NCI-H1436 treated with DMSO at 0.1 percent for 48 hours (cell line): ENCODE results near the gene ANKRD40.
"Not testable (repeated sequence)": the region's sequence is repeated elsewhere in the genome, so short reads cannot be mapped to it uniquely, and the experiment has no call there.

Experiments
- DNase-seq: peaks from one replicate; lab custom pipeline; 2025; lab: John Stamatoyannopoulos, UW

ANKRD40 gene

DNA sequence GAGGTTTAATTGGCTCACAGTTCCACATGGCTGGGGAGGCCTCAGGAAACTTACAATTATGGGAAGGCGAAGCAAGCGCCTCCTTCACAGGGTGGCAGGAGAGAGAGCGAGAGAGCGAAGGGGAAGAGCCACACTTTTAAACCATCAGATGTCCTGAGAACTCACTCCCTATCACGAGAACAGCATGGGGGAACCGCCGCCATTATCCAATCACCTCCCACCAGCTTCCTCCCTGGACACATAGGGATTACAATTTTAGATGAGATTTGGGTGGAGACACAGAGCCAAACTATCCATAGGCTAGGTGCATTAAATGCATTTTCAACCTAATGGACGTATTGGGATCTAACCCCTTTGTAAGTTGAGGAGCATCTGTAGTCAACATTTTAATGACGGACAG lies 4.9 kb upstream of the ANKRD40 start:
- no peak for DNase-seq

DNA sequence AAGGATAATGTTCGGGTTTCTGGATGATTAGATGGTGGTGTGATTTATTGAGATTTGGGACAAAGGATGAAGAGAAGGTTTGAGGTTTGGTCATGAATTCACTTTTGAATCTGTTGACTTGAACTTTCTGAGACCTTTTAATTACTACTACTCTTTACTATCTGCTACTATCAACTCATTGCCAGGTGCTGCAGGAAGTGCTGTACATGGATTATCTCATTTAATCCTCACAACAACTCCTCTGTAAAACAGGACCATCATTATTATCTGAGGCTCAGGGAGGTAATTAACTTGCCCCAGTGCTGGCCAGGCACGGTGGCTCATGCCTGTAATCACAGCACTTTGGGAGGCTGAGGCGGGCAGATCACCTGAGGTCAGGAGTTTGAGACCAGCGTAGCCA lies 2.9 kb upstream of the ANKRD40 start:
- no peak for DNase-seq

DNA sequence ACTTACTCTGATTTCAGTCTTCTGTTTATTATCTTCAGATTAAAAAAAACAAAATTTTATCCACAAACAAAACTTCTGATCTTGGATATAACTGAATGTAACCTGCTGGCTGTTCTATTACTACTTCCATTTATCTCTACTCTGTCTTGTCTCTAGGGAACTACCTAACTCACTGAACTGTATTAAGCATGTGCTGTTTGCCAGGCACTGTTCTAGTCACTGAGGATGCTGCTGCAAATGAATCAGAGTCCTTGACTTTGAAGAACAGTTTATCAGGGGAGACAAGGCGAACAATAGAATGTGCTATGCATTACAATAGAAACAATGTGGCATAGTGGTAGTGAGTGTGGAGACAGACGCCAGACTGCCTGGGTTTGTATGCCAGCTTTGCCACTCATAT lies 2.3 kb upstream of the ANKRD40 start:
- no peak for DNase-seq

DNA sequence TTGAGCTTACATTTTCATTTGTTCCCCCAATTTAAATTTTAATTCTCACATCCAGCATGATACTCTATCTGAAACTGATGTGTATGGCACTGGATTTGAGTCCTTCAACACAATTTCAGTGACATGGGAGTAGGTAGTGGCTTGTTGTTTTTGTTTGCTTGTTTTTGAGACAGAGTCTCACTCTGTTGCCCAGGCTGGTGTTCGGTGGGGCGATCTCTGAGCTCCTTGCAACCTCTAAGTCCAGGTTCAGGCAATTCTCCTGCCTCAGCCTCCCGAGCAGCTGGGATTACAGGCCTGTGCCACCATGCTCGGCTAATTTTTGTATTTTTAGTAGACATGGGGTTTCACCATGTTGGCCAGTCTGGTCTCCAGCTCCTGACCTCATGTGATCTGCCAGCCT lies 1.3 kb upstream of the ANKRD40 start:
- not testable (repeated sequence) for DNase-seq

DNA sequence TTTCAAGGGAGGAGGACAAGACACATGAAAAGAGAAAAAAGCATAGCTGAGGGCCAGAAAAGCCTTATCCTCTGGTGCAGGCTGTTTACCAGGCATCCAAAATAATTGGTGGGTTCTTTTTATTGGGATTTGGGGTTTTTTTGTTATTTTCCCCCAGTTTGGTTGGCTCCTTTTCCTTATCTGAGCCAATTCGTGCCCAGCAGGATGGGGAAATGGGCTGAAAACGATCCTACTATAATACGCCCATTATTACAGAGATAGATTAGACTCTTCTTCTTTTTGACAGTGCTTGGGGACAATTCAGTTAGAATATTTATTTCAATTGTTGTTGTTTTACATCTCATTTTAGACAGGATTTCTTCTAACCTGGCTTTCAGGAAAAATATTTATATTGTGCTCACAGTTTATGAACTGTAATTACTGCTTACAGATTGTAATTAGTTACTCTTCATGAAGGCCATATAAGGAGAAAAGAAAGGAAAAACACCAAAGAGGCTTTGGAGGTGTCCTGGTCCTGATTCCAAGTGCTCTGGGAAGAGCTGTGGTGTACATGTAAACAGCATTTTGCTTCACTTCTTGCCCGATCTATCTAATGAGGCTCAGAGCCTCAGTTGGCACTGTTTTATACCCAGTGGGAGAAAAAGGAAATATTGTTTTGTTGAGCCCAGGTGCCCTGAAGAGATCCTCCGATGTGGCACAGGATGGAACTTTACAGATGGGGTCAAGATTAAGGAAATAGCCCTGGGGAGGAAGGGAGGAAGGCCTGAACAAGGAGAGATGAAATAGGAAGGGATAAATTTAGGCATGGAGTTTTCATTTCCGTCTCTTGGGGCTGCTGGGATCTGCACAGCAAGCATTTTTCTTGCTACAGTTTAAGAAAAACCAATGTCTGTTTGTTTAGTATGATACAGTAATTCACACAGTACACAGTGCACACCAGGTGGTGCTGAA lies 611 bp upstream of the ANKRD40 start:
- DNase-seq, result peak; percentile 33

DNA sequence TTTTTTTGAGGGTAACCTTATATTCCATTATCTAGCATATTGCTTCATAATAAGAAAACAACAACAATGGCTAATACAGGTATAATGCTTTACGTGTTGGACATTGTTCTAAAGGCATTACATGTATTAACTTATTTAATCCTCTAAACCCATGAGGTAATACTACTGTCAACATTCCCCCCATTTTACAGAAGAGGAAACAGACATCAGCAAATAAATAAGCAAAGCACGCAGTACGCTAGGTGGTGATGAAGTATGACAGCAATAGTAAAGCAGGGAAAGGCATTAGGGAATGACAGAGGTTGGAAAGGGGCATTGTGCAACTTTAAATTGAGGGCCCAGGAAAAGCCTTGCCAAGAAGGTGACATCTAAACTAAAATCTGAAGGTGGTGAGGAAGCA lies 4.6 kb downstream of the ANKRD40 start:
- DNase-seq, result no peak

DNA sequence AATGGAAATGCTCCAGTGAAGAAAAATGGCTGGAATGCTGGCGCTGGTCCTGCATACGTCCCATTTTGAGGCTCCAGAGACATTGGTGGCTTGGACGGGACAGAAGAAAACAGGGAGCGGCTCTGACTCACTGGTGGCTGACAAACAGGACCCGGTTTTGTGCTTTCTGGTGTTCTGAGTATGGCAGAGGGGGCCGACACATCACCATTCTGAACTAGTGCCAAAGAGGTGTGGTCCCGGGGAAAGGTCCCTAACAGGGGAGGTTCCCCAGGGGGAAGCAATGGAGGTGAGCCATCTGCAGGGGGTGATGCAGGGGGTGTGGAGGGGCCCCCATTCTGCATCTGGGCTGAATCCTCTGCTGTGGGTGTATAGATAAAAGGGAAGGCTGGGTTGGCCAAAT lies 8.3 kb downstream of the ANKRD40 start:
- DNase-seq, result no peak

DNA sequence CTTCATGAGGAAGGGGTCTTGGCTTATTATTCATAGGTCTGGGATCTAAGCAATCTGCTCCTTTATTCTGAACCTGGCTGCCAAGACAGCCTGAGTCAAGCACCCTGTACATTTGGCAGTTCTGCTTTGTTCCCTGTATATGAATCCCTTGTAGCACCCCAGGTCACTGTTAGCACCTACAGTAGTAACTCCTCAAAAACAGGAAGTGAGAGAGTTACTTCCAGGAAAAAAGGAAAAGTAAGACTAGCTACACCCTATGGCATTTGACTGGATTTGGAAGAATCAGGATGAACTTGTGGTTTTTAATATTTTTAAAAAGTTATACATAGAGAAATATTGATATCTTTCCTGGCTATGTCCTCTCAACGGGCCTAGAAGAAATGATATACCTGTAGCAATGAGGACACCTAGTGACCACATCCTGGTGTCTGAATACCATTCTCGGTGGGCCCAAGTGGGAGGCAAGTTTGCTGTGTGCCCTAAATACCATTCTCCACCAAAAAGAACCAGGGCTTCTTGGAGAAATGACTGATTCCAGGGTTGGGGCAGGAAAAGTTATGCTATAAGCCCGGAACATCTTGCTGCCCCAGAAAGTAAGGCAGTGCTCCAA lies 9.9 kb downstream of the ANKRD40 start:
- no peak for DNase-seq

DNA sequence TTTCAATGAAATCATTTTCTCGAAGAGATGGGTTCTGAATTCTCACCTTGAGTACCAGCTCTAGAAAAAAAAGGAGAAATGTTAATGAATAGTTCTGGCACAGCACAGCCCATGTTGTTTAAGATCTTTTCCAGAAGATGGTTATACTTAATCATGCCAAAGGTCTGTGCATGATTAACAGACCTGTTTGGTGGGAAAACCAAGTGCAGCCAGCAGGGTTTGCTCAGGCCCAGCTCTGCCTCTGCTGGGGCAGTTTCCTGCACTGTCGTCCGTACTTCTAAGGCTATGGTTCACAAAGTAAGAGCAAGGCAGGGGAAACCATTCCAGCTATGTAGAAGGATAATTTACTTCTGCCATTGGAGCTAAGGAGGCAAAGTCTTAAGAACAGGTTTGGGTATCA lies 10.7 kb downstream of the ANKRD40 start:
- DNase-seq, result no peak

DNA sequence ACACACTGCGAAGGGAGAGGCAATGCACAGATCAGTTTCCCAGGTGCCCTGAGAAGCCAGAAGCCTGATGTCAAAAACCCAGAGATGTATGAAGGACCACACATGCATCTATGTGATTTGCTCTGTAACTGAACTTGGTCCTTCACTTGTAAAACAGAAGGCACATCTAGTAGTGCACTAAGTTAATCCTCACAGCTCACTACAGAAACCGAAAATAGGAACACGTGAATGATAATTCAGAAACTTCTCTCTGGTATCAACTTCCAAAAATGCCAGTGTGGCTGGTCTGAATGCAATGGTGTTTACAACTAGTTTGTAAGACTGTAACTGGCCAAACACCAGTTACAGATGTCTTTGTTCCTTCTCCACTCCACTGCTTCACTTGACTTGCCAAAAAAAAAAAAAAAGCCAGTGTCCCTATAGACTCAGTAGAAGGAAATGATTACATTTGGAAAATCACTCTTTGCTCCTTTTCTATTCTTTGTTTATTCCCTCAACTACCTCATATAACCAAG lies 11.3 kb downstream of the ANKRD40 start:
- no peak for DNase-seq

DNA sequence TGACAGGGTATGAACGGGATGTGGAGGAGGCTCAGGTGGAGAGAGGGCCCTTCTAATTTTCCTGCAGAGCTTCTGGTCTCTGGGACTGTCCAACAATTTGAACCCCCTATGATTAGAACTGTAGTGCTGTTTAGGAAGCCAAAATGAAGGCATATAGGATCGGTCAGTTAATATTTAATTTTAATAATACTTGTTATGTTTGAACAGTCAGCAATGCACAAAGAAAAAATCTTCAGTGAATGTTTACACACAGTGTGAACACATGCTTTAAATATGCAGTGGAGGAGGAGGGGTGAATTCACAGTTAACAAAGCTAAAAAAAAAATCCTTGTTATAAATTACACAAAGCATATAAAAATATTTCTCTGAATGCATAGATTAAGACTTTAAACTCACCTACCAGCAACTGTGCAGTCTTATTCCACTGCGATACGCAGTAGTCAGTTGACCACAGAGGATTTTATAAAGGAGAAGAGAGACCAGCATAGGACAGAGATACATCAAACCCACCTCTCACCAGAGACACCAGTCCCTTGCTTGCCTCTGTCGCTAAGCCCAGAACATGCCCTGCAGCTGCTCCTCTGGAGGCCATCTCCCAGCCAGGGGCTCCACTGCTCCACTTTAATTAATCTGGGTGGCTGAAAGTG lies 14.6 kb downstream of the ANKRD40 start:
- DNase-seq, result no peak

DNA sequence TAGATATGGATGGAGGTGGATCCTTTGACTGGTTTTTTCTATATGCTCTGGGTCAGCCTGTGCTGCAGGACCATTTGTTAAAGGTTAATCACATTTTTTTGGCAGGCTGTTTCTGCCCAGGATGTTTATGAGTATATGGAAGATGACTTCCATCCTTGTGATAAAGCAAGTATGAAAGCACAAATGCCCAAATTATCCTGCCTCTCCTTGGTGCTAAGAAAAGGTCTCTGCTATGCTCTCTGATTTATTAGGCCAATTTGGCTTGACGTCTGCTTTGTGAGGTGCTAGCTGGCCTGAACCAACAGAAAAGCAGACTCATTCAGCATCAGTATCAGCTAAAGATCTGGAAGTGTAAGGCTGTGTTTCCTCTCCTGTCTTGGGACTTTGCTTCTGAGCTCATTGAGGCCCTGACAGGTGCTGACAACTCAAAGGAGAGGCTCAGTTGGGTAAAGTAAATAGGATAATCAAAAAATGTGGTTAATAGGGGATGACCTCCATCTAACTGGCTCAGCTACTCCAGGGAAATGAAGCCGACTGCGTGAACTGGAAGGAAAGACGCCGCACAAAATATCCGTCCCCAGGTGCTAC lies 15.2 kb downstream of the ANKRD40 start:
- DNase-seq, result no peak

DNA sequence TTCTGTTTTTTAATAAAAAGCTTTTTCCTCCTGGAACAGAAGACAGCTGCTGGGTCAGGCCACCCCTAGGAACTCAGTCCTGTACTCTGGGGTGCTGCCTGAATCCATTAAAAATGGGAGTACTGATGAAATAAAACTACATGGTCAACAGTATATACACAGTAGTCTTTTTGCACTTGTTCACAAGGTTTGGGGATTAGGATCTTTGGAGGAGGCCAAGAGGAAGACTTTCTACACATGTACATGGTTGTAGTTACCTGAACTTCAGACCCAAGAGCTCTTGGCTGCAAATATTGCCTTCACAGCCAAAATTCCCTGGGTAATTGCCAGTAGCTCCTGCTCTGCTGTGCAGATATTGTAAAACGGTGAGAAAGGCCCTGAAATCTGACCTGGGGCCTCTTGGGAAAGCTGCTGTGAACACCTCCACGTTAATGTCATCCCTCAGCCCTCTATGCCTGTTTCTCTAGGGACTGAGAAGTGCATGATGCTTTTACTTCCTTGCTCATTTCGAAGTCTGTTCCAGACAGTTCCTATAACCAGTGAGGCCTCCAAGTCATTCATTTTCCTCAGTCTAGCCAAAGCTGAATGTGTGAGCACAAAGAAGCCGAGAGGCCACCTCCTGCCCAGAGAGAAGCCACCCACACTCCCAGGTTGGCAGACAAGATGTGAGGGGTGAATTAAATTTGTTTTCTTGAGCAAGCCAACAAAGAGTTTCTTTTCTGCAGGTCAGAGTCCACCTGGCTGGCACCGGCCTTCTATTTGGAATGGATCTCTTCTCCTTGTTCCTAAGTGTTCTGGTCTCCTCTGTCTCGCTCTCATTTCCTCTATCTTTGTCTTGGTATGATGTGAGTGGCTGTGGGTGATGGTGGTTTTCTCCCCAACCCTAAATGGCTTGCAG lies 15.9 kb downstream of the ANKRD40 start:
- no peak for DNase-seq

DNA sequence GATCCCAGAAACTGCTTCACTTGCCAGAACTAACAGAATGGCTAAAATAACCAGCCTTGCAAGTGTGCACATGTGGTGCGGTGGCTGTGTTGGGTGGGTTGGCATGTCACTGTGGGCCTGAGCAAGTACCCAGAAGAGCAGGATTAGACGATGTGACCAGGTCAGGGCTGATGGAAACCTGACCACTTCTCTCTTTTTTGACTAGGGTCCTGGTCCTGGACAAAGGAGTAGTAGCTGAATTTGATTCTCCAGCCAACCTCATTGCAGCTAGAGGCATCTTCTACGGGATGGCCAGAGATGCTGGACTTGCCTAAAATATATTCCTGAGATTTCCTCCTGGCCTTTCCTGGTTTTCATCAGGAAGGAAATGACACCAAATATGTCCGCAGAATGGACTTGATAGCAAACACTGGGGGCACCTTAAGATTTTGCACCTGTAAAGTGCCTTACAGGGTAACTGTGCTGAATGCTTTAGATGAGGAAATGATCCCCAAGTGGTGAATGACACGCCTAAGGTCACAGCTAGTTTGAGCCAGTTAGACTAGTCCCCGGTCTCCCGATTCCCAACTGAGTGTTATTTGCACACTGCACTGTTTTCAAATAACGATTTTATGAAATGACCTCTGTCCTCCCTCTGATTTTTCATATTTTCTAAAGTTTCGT lies 16.7 kb downstream of the ANKRD40 start:
- DNase-seq, result no peak

DNA sequence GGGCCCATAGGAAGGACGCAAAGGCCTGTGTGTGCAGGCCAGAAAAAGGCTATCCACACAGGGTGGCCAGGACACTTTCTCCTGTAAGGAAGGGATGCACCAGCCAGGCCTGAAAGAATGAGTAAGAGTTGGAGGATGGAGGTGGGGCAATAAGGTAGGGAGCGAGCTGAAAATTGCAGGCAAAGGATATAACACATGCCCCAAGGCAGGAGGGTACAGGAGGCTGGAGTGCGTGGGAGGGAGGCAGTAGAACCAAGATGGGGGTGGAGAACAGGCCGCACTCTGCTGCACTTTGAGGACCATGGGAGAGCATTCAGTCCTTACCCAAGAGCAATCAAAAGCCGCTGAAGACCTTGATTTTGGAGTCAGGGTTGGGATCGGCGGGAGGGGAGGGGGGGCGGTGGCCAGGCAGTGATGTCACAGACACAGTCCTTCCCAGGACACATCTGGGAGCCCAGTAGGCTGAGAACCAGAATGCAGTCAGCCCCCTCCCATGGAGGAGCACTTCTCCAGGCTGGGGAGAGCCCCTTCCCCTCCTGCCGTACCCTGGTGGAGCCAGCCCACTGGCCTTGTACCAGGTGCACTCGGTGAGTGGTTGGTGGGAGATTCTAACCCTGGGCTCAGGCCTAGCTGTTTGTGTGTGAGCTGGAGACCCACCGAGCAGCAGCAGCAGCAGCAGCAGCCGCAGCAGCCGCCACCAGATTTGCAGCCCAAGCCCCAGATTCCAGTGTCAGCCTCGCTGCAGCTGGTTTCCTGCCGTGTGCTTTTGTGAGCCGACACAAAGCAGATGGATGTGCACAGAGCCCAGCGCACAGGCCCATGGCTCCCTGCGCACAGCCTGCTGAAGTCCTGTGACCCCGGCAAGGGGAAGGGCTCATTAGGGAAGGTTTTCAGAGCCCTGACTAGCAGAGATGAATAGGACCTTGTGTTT lies 17.5 kb downstream of the ANKRD40 start:
- no peak for DNase-seq

DNA sequence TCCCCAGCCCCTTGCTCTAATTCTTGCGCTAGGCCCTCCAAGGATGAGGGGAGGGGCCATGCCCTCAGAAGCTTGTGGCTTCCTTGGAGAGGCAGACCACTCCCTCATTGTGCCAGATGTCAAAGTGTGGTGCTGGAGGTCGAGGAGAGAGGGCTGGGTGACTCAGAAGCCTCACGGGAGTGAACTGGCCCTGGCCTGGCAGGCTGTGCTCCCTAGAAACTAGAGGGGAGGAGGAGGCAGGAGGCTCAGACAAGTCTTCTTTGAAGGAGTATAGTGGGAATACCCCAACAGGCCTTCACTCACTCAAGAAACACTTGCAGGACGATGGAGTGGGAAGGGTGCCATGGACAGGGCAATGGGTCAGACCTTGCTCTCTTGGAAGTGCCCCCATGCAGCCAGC lies 18.5 kb downstream of the ANKRD40 start:
- no peak for DNase-seq

DNA sequence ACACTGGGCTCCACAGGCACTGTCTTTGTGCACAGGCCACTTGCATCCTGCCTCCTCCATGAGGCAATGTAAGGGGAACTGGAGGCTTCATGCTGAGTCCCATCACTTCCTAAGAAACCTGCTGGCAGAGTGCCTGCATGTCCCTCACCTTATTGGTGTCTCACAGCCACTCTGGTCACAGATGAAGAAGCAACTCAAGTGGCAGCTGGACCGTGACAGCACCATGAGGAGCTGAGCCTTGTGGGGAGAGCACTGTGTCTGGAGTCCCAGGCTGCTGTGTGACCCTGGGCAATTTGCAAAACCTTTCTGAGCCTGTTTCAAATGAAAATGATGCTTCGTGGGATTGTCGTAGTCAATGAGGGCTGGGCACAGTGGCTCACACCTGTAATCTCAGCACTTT lies 19.5 kb downstream of the ANKRD40 start:
- no peak for DNase-seq

DNA sequence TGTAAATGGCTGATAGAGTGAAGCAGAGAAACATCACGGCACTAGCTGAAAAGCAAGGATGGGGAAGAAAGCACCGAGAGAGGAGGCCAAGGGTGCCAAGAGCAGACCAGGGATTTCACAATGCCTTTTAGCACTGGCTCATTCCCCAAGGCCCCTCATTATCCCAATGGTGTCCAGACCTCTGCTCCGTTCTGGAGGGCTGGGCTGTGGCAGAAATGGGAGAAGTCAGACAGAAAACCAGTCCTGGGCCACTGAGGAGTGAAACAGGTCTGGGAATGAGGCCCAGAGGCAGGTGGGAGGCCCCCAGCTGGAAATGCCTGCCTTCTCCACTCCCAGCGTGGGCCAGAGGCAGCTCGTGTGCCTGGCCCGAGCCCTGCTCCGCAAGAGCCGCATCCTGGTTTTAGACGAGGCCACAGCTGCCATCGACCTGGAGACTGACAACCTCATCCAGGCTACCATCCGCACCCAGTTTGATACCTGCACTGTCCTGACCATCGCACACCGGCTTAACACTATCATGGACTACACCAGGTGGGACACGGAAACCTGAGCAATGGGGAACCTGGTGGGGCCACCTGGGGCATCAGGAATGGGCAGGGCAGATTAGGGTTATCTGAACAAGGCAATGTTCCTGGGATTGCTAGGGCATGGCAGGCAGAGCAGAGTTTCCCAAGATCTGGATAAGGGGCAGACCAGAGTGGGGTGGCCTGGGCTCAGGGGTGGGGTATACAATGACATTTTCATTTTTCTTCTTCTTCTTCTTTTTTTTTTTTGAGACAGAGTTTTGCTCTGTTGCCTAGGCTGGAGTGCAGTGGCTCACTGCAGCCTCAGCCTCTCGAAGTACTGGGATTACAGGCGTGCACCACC lies 20.3 kb downstream of the ANKRD40 start:
- DNase-seq, result no peak
